Common myeloid progenitor, CD34-positive (primary cell): Measurements from ENCODE around the gene GCAT.
A peak's percentile ranks its signal among the peaks of the same experiment; 100 is the strongest.

Experiments used
- CTCF ChIA-PET: fragments of 350-600 bp; sonication (Branson Sonifier 250); formaldehyde crosslinking; loops from one replicate; lab custom pipeline; 2021; ENCODE audit warnings: antibody characterized with exemption; lab: Charles Lee
- POLR2A ChIA-PET: fragments of 350-600 bp; sonication (Branson Sonifier 250); formaldehyde crosslinking; loops from one replicate; lab custom pipeline; 2021; ENCODE audit warnings: antibody characterized with exemption; lab: Charles Lee
- DNase-seq, 3 donors: peaks; one replicate each; pipeline versions ENCODE4 v3.0.0 to v3.0.0-alpha.2; 2013
- H3K27ac ChIP-seq, 2 experiments: 1 replicate in 1 of 2; 2 replicates in 1 of 2; pipeline ENCODE4 v1.7.0; 2013; ENCODE audit warnings: inconsistent platforms in 2 of 2, low read length in 2 of 2, mild to moderate bottlenecking in 2 of 2, low read depth in 1 of 2, moderate library complexity in 1 of 2; ENCODE audit not compliant: severe bottlenecking in 2 of 2, insufficient read depth in 1 of 2, poor library complexity in 1 of 2
- H3K27me3 ChIP-seq, 5 experiments: replicated peaks in 2 of 5; 1 replicate in 3 of 5; 2 replicates in 2 of 5; pipeline versions ENCODE4 v1.6.1 to v1.7.0; 2013; ENCODE audit warnings: low read length in 4 of 5, mild to moderate bottlenecking in 2 of 5, moderate library complexity in 2 of 5, inconsistent platforms in 1 of 5; ENCODE audit not compliant: insufficient read depth in 5 of 5, control insufficient read depth in 4 of 5
- H3K36me3 ChIP-seq, 4 experiments: 1 replicate in 2 of 4; 2 replicates in 2 of 4; pipeline versions ENCODE4 v1.6.1 to v1.7.0; 2013; ENCODE audit warnings: low read length in 3 of 4, control low read depth in 1 of 4, mild to moderate bottlenecking in 1 of 4; ENCODE audit not compliant: control insufficient read depth in 4 of 4, insufficient read depth in 4 of 4
- H3K4me1 ChIP-seq, 4 experiments: 1 replicate in 3 of 4; 2 replicates in 1 of 4; pipeline versions ENCODE4 v1.6.1 to v1.7.1; 2013; ENCODE audit warnings: low read length in 3 of 4, mild to moderate bottlenecking in 3 of 4, control low read depth in 1 of 4, inconsistent platforms in 1 of 4, moderate library complexity in 1 of 4; ENCODE audit not compliant: control insufficient read depth in 4 of 4, insufficient read depth in 4 of 4; ENCODE audit errors: control extremely low read depth in 1 of 4
- H3K4me3 ChIP-seq, 7 experiments: 1 replicate in 4 of 7; 2 replicates in 3 of 7; pipeline versions ENCODE4 v1.5.1 to v1.7.0; 2013; ENCODE audit warnings: mild to moderate bottlenecking in 7 of 7, low read length in 6 of 7, moderate library complexity in 6 of 7, inconsistent platforms in 2 of 7, low read depth in 2 of 7, control low read depth in 1 of 7; ENCODE audit not compliant: insufficient read depth in 4 of 7, control insufficient read depth in 1 of 7; ENCODE audit errors: extremely low read depth in 1 of 7
- H3K9me3 ChIP-seq, 5 experiments: 1 replicate in 4 of 5; 2 replicates in 1 of 5; pipeline versions ENCODE4 v1.6.1 to v1.7.1; 2013; ENCODE audit warnings: low read length in 4 of 5, mild to moderate bottlenecking in 2 of 5, inconsistent platforms in 1 of 5, low read depth in 1 of 5, moderate library complexity in 1 of 5; ENCODE audit not compliant: control insufficient read depth in 4 of 5, insufficient read depth in 2 of 5; ENCODE audit errors: control extremely low read depth in 1 of 5
- WGBS: methylation state at CpG from one replicate; pipeline ENCODE4 v1.1.5; 2013; ENCODE audit not compliant: insufficient coverage; 5-methylcytosine and 5-hydroxymethylcytosine counted together

GCAT gene

GRCh38 chr22:37763652-37764051, 44.1 kb upstream of the GCAT start:
- DNase-seq = no peak
- no peaks in the 10 kb centered on the region for H3K9me3 ChIP-seq
- CTCF ChIA-PET = interaction anchor here (1.1 to 1.5 kb wide), 2 partner anchors 13 to 82 kb away, joined by 3 read pairs; no protein-coding TSS in a partner anchor
- H3K27me3 ChIP-seq = no peaks in the 10 kb centered on the region
- H3K27ac ChIP-seq = no peak overlapping the region
- peaks cover 5 to 59% (median 35%) of the 10 kb centered on the region in 4 experiments for H3K36me3 ChIP-seq
- WGBS = 96% methylated on average over 16 of the region's 16 CpGs
- no peak overlapping the region for H3K4me3 ChIP-seq
- POLR2A ChIA-PET = no interaction called here
- H3K4me1 ChIP-seq = peaks cover 0 to 5% (median 3%) of the 10 kb centered on the region in 4 experiments

GRCh38 chr22:37764622-37765021, 43.1 kb upstream of the GCAT start:
- Histone ChIP-seq H3K4me3 (no peak overlapping the region), H3K9me3 (no peaks in the 10 kb centered on the region), H3K27ac (no peak overlapping the region), H3K27me3 (no peaks in the 10 kb centered on the region), H3K36me3 (peaks cover 8 to 57% (median 34%) of the 10 kb centered on the region in 4 experiments), H3K4me1 (no peaks in the 10 kb centered on the region)
- DNase-seq = no peak
- CTCF ChIA-PET = interaction anchor here (1.1 to 1.5 kb wide), 3 partner anchors 12 to 83 kb away, joined by 3 to 5 read pairs (median 3); no protein-coding TSS in a partner anchor
- POLR2A ChIA-PET = no interaction called here
- WGBS = 93% methylated on average over 4 of the region's 6 CpGs

- CTCF ChIA-PET = interaction anchor here (0.6 to 1.1 kb wide), 2 partner anchors 14 to 99 kb away, joined by 3 to 5 read pairs; no protein-coding TSS in a partner anchor
- Histone ChIP-seq H3K4me3 (no peak overlapping the region), H3K27me3 (no peaks in the 10 kb centered on the region), H3K36me3 (peaks cover 8 to 53% (median 30%) of the 10 kb centered on the region in 4 experiments), H3K4me1 (no peaks in the 10 kb centered on the region), H3K9me3 (no peaks in the 10 kb centered on the region), H3K27ac (no peak overlapping the region)
- POLR2A ChIA-PET = no interaction called here
- 91% methylated on average over 1 of the region's 13 CpGs for WGBS
- DNase-seq = no peak
Measured at GRCh38 chr22:37765498-37765897, 42.2 kb upstream of the GCAT start.

GRCh38 chr22:37765953-37766576, 41.7 kb upstream of the GCAT start:
- CTCF ChIA-PET = no interaction called here

GRCh38 chr22:37768273-37768672, 39.5 kb upstream of the GCAT start:
- ChIA-PET CTCF (interaction anchor here (0.8 to 1.8 kb wide), 6 partner anchors 11 to 81 kb away, joined by 3 to 8 read pairs (median 4); no protein-coding TSS in a partner anchor), POLR2A (no interaction called here)
- Histone ChIP-seq H3K27me3 (no peaks in the 10 kb centered on the region), H3K9me3 (no peaks in the 10 kb centered on the region), H3K4me3 (no peak overlapping the region), H3K27ac (no peak overlapping the region), H3K4me1 (no peaks in the 10 kb centered on the region), H3K36me3 (peaks cover 14 to 67% (median 39%) of the 10 kb centered on the region in 4 experiments)
- peak in 1 of 3 donors; percentile 15 for DNase-seq
- no CpG with 5 or more reads among the region's 3 CpGs for WGBS

More at GRCh38 chr22:37765953-37766576, 41.7 kb upstream of the GCAT start:
- no peak for DNase-seq
- Histone ChIP-seq H3K36me3 (peaks cover 8 to 54% (median 30%) of the 10 kb centered on the region in 4 experiments), H3K9me3 (no peaks in the 10 kb centered on the region), H3K4me3 (no peak overlapping the region), H3K27me3 (no peaks in the 10 kb centered on the region), H3K4me1 (no peaks in the 10 kb centered on the region), H3K27ac (no peak overlapping the region)
- 97% methylated on average over 4 of the region's 8 CpGs for WGBS
- POLR2A ChIA-PET = no interaction called here

GRCh38 chr22:37769056-37769455, 38.7 kb upstream of the GCAT start:
- CTCF ChIA-PET = interaction anchor here (0.8 to 1.8 kb wide), 2 partner anchors 12 to 23 kb away, joined by 4 to 5 read pairs; no protein-coding TSS in a partner anchor

GRCh38 chr22:37771081-37771480, 36.7 kb upstream of the GCAT start:
- CTCF ChIA-PET = no interaction called here
- POLR2A ChIA-PET = no interaction called here
- no peaks in the 10 kb centered on the region for H3K9me3 ChIP-seq
- WGBS = 93% methylated on average over 3 of the region's 4 CpGs
- DNase-seq = no peak
- no peak overlapping the region for H3K4me3 ChIP-seq
- H3K4me1 ChIP-seq = no peaks in the 10 kb centered on the region
- H3K27me3 ChIP-seq = no peaks in the 10 kb centered on the region
- H3K36me3 ChIP-seq = peaks cover 14 to 61% (median 38%) of the 10 kb centered on the region in 4 experiments
- no peak overlapping the region for H3K27ac ChIP-seq

More at GRCh38 chr22:37769056-37769455, 38.7 kb upstream of the GCAT start:
- Histone ChIP-seq H3K4me3 (no peak overlapping the region), H3K4me1 (no peaks in the 10 kb centered on the region), H3K36me3 (peaks cover 14 to 67% (median 41%) of the 10 kb centered on the region in 4 experiments), H3K9me3 (no peaks in the 10 kb centered on the region), H3K27me3 (no peaks in the 10 kb centered on the region), H3K27ac (no peak overlapping the region)
- WGBS = 96% methylated on average over 23 of the region's 24 CpGs
- POLR2A ChIA-PET = no interaction called here
- no peak for DNase-seq
